ENCODE measurements around the gene FARS2.
"Not testable (repeated sequence)": the region's sequence is repeated elsewhere in the genome, so short reads cannot be mapped to it uniquely, and the experiment has no call there.

Gene FARS2

DNA sequence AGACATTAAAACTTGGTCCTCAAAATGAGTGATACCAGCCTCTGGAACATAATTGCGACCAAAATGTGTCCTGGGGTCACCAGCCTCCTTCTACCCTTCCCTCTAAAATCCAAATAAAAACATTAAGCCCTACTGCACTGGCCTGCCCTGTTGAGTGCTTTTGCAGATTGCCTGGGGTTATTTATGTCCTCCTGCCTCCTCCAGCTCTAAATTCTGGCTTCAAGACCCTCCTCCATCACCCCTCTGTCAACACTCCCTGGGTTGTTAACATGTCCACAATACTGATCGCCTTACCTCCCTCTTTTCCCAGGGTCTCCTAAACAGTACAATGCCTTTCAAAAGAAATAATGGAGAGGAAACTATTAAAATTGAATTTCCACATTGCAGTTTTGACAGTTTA lies 418.0 kb downstream of the FARS2 start:
- no peak for DNase-seq (ENCODE audit: low read depth in 2 of 3, low spot score in 2 of 3)

DNA sequence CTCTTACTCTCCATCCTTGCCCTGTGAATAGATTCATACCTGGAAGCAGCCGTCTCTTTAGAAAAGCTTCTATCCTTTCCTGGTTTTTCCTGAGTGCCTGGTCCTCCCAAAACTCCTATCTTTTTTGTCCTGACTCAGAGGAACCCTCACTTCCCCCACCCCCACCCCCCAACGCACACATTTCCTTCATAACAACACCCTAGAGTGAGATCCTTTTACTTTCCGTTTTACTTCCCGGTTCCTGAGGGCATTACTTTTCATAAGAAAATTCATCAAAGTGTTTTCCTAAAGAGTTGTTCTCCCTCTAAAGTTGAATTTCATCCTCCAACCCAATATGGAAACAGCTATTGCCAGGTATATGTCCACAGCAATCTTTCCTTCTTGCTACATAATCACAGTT lies 418.4 kb downstream of the FARS2 start:
- no peak for DNase-seq (ENCODE audit: low read depth in 2 of 3, low spot score in 2 of 3)

DNA sequence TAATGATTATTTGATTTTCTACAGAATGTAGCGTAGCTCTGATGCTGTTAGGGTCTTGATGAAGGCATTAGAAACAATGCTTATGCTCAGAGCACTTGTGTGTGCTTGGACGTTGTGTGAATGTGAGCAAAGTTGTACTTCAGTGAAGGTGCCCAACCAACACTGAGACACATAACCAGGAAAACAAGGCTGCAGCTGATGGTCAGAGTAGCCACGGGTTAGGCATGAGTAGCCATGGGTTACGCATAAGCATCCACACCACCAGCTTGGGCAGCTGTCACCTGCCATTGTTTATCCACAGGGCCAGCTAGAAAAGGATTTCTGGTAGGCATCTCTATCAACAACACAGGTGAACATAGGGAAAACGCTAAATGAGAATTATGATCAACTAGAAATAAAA lies 418.8 kb downstream of the FARS2 start:
- DNase-seq (ENCODE audit: low read depth in 2 of 3, low spot score in 2 of 3) = no peak

- no peak for DNase-seq (ENCODE audit: low read depth in 2 of 3, low spot score in 2 of 3)
Observed at GRCh38 chr6:5681480-5681879, 420.2 kb downstream of the FARS2 start.

- no peak for DNase-seq (ENCODE audit: low read depth in 2 of 3, low spot score in 2 of 3)
Observed at GRCh38 chr6:5682530-5682929, 421.2 kb downstream of the FARS2 start.

GRCh38 chr6:5683747-5684146 lies 422.4 kb downstream of the FARS2 start:
- not testable (repeated sequence) for DNase-seq (ENCODE audit: low read depth in 2 of 3, low spot score in 2 of 3)

DNA sequence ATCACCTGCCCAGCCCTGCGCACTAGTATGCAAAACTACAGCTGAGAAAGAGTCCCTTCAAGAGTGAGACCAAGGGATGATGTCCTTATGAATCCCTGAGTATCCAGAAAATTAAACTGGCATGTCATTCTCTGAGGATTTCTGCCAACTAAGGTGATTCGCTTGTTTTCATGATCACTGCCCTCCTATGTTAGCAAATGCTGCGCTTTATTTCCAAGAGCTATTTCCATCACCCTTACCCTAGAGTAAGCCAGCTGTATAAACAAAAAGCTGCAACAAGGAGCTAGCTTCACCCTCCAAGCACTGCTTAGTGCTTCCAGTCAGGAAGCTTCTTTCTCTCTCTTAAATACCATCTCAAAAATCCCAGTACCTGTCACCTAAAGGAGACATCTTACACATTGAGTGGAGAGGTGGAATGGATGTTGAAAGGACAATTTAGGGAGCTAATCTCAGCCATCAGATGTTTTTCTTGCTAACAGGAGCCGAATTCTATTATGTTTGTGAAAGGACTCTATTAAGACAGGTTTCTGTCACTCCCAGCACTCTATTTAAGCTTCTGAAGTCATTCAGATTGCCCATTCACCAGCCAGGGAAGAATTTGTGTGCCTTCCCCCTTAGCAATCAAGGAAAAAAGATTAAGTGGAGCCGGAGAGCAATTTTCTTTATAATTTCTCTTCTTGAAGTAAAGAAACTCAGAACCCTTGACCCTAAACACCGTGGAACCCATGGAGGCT lies 423.2 kb downstream of the FARS2 start:
- DNase-seq (ENCODE audit: low read depth in 2 of 3, low spot score in 2 of 3) = no peak

GRCh38 chr6:5693225-5694145 lies 432.2 kb downstream of the FARS2 start:
- no peak for DNase-seq (ENCODE audit: low read depth in 2 of 3, low spot score in 2 of 3)

DNA sequence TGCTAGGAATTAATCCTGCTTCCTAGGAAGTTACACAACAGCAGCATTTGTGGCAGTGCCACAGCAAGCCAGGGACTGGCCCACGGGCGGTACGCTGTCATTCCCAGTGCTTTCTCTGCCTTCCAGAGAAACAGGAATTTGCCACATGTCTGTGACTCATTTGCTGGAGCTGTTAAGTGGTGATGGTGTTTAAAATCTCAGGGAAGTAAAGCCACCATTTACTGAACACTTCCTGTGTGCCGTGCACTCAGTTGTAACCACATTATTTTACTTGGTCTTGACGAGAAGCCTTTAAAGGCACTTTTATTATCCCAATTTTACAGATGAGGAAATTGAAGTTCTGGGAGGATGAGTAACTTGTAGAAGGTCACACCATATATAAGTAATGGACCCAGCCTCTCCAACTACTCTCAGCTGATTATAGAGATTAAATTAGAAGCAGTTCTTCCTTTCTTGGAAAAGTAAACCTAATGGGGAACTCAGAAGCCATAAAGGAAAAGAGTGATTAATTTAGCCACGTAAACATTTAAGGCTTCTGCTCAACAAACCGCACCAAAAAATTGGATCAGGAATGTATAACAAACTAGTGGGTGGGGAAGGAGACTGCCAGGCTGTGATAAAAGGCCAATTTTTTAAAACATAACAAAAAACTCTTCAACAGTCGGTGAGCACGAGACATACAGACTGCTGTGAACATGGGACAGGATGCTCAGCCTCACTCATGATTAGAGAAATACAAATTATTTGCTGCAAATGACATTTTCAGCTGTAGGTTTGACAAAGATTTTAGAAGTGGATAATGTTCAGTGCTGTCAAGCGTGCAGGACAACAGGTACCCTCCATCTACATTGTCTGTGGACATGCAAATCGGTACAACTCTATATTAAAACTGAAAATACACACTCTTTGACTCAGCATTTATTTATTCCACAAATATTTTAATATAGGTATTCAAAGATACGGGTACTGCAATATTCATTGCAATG lies 434.2 kb downstream of the FARS2 start:
- DNase-seq (ENCODE audit: low read depth in 2 of 3, low spot score in 2 of 3) = no peak

- no peak for DNase-seq (ENCODE audit: low read depth in 2 of 3, low spot score in 2 of 3)
Observed at GRCh38 chr6:5697508-5697907, 436.2 kb downstream of the FARS2 start.

DNA sequence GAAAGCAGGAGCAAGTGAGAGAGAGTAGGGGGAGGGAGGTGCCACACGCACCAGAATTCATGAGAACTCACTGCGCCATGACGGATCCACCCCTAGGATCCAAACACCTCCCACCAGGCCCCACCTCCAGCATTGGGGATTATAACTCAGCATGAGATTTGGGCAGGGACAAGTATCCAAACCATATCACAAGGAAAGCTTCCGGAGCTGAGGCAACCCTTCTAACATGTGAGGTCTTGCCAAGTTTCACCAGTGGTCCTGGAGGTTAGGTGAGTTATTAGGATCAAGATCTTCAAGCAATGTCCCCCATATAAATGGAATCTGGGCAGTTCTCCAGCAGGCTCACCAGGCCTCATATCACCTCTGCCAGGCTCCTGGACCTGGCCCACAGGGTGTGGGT lies 437.0 kb downstream of the FARS2 start:
- DNase-seq (ENCODE audit: low read depth in 2 of 3, low spot score in 2 of 3) = no peak

DNA sequence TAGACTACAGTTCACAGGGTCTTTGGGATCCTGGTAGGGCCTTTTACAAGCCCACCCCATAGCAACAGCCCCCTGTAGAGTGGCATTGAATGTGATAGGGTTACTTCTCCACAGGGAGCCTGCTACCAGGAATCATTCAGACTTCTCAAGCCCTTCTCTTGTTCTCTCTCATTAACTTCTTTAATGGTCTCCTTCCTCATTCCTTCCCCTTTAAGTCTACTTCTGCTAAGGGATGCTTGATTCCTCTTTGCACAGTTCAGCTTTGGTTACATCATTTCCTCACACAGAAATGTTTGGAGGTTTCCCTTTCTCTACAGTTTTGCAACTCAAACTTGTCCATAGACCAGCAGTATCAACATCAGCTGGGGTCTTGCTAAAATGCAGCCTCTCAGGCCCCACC lies 437.8 kb downstream of the FARS2 start:
- DNase-seq (ENCODE audit: low read depth in 2 of 3, low spot score in 2 of 3) = not testable (repeated sequence)

DNA sequence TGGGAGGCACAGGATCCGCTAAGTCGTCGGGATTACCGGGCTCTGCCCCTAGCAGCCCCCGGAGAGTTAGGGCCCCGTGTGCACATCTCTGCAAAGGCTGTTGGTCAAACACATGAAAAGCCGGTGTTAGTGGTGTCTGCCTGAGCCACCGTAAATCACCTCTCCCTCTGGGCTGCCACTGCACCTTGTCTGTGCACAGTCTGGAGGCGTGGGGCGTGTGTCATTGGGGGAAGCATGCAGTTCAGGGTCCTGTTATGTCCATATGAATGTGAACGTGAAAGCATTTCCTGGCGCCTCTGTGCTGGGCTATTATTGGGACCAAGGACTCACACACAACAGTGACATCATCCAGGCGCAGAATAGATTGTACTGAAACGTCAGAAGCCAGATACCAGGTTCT lies 439.9 kb downstream of the FARS2 start:
- no peak for DNase-seq (ENCODE audit: low read depth in 2 of 3, low spot score in 2 of 3)

DNA sequence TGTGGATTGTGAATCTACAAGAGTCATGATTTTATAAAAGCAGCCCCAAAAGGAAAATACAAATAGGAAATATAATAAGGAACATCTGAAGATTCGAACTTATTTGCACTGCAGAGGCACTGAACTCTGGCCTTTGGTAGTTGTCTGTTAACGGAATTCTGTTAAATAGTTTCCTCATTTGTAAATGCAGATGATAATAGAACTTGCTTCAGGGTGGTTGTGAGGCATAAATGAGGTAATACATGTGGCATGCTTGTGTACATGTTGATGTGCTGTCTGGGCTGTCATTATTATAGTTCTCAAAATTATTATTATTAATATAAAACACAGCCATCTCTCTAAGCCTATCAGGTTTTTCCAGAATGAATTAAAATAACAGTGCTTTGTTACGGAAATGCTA lies 443.4 kb downstream of the FARS2 start:
- no peak for DNase-seq (ENCODE audit: low read depth in 2 of 3, low spot score in 2 of 3)

DNA sequence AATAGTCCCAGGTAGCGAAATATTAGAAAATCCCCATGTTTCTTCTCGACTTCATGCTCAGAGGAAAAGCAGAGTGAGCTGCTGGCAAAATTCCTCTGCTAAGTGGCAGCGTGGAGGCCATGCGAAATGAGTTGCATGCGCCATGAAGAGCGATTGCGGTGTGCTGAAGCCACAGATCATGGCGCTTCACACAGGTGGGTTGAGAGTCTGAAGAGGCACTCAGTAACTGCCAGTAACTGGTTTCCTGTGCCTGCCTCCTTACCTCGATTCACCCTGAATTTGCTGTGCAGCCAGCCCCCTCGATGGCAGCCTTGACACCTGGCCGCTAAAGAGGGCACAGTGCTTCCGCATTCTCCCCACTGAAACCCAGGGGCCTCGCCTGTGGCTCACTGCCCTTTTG lies 443.9 kb downstream of the FARS2 start:
- DNase-seq (ENCODE audit: low read depth in 2 of 3, low spot score in 2 of 3) = no peak

- no peak for DNase-seq (ENCODE audit: low read depth in 2 of 3, low spot score in 2 of 3)
Observed at GRCh38 chr6:5706124-5707033, 445.1 kb downstream of the FARS2 start.

DNA sequence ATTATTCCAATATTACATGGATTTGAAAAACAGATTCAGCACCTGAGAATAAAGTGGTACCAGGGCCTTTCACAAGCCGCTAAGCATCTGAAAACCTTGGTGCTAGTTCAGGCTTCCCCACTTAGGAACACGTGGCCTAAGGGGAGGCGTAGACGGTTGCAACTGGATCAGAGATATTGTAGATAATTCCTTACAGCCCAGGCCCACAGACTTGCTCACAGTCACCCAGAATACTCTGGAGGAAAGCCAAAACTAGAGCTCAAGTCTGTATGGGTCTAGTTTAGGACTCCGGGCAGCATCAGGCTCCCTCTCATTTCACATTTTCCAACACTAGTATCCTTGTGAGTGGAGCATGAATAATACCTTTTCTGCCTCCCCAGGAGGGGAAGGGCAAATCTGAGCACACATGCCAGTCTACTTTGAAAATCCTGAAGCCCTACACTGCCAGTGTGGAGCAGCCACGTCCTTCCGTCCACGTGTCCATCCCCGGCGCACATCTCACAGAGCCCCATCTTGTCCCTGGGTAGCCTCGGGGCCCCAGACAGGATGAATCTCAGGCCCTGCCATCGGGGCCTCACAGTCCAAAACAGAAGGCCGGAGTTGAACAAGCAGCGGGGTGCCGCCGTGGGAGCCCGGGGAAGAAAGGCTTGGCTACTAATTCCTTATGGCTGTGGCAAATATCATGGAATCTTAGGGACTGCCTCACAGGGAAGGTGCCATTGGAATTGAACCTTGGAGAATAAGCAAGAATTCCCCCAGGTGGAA lies 446.1 kb downstream of the FARS2 start:
- no peak for DNase-seq (ENCODE audit: low read depth in 2 of 3, low spot score in 2 of 3)

- DNase-seq (ENCODE audit: low read depth in 2 of 3, low spot score in 2 of 3) = no peak
Observed at GRCh38 chr6:5710516-5710915, 449.2 kb downstream of the FARS2 start.

GRCh38 chr6:5710936-5711335 lies 449.6 kb downstream of the FARS2 start:
- no peak for DNase-seq (ENCODE audit: low read depth in 2 of 3, low spot score in 2 of 3)

All from activated CD8-positive, alpha-beta memory T cell treated with anti-CD3 and anti-CD28 coated beads for 48 hours (primary cell).